GM12864 (cell line): ENCODE data around the gene APPL2.

Experiments
- DNase-seq: peaks from one replicate; pipeline ENCODE4 v3.0.0-alpha.2; 2011; ENCODE audit warnings: low read depth
- H3K4me3 ChIP-seq: 2 replicates; pipeline ENCODE4 v1.5.1; 2011; ENCODE audit warnings: mild to moderate bottlenecking, low read depth, low read length, control low read depth
- CTCF ChIP-seq: IDR thresholded peaks from 2 replicates; pipeline ENCODE4 v1.5.1; 2011; ENCODE audit warnings: low read depth, mild to moderate bottlenecking, moderate library complexity, low read length, control low read depth, inconsistent platforms; ENCODE audit errors: missing control alignments

Gene APPL2

GRCh38 chr12:105220150-105220928 lies 15.6 kb downstream of the APPL2 start:
- H3K4me3 ChIP-seq, result no peak overlapping the region
- no peak for DNase-seq
- no peak for TF ChIP-seq CTCF

DNA sequence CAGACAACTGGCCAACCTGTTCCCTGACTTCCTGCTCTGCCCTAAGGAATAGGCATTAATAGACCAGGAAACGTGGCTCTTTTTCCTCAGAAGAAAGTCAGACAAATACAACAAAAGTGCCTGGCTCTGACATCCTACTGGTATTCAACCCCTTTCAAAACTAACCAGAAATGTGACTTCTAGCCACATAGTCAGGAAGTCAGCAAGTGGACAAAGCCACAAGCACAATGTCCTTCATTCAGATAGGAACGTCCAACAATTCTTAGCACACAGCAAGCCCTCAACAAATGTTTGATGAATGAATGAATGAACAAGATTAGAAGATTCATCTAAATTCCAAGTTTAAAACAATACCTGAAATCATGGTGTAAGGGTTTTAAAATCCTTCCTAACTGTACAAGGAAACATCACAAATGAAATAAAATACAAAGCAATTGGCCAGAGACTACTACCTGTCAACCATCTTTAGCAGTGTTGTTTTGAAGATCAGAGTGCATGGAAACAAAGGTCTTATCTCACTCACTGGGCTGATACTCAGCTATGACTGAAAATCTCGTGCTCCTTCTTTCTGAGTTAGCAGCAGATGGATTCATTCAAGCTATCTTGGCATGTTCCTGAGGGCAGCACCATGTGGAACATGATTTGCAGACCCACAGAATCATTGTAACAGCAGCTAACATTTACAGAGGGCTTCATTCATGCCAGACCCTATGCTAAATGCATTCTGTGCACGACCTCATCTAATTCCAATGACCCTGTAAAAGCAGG lies 16.5 kb downstream of the APPL2 start:
- DNase-seq, result no peak
- no peak for TF ChIP-seq CTCF
- no peak overlapping the region for H3K4me3 ChIP-seq

DNA sequence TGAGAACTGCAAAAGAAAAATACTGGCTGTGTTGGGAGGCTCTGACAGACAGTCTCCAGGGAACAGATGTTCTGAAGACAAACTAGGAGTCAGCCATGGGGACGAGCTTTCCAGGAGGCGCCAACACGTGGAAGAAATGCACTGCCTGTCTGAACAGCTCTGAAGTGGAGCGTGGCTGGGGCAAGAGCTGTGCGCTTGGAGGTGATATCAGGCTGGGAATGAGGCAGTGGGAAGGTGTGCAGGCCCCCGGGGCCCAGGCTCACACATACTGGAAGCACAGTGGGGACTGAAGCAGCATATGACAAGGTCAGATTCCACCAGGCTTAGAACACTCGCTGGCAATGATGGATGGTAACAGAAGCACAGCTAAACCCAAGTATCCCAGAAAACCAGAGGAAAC lies 17.5 kb downstream of the APPL2 start:
- TF ChIP-seq CTCF, result no peak
- no peak overlapping the region for H3K4me3 ChIP-seq
- DNase-seq, result no peak

DNA sequence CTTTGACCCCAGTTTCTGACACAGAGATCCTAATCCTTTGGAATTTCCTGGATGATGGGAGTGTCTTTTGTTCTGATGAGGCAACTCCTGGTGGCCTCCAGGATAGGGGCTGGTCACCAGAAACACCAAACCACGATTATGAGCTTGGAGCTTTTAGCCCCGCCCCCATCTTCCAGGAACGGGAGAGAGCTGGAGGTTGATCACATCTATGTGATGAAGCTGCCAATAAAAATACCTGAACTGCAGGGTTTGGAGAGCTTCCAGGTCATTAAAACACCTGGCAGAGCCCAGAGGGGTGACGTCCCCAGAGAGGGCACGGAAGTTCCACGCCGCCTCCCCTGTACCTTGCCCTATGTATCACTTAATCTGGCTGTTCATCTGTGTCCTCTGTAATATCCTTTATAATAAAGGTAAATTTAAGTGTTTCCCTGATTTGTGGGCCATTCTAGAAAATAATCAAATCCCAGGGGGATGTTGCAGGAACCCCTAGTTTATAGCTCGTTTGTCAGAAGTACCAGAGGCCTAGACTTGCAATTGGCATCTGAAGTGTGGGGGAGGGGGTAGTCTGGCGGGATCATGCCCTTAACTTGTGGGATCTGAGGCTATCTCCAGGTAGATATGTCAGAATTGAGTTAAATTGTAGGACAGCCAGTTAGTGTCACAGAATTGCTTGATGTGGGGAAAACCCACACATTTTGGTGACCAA lies 21.2 kb downstream of the APPL2 start:
- no peak overlapping the region for H3K4me3 ChIP-seq
- no peak for TF ChIP-seq CTCF
- no peak for DNase-seq

DNA sequence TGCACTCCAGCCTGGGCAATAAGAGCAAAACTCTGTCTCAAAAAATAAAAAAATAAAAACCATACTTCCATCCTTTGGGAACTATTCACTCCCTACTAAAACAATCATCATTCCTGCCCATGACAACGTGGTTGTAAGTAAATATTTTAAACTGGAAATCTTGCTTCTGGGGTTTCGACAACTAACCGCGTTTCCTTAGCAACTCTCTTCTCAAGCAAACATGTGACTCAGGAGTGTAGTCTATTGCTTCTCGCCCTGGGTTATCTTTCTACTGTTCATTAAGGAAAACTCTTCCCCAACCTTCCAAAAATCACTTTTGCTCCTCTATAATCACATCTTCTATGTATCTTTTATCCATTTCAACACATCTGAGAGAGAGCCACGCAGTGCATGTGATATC lies 21.8 kb downstream of the APPL2 start:
- no peak for DNase-seq
- H3K4me3 ChIP-seq, result no peak overlapping the region
- no peak for TF ChIP-seq CTCF

DNA sequence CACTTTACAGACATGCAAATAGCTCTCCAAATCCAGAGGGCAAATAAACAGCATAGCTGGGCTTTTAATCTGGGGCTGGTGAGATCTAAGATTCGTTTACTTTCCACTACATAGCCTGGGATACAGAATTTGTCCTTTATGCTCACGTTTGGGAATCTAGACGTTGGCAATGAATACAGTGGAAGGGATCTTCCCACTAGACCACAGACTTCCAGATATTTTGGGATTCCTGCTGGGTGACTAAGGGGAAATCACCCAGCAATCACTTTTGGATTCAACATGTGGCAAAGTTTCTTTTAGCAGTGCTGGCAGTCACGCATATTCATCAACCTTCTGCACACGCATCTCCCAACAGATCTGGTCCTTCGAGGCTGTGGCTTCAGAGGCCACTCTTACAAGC lies 23.5 kb downstream of the APPL2 start:
- DNase-seq, result no peak
- H3K4me3 ChIP-seq, result no peak overlapping the region
- TF ChIP-seq CTCF, result no peak
